CD4-positive, alpha-beta T cell treated with Interleukin-6 at 100 ng/mL for 8 hours (primary cell): Measurements from ENCODE around the gene SUV39H1.

Source experiments
- DNase-seq: peaks from one replicate; pipeline ENCODE4 v3.0.0-alpha.2; 2020; ENCODE audit warnings: mixed read lengths, low spot score

Gene SUV39H1

DNA sequence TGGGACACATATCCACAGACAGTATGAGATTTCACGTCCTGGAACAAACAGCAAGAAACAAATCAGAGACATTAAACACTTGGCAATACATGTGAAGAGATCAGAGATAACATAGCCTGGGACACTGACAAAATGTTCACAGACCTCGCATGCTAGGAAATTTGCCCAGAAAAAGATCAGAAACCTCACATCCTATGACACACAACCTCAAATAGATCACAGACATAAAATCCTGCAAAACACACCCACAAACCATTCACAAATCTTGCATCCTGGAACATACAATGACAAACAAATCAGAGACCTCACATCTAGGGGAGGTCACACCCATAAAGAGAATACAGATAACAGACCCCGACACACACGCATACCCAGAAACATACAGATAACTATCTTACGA lies 18.0 kb downstream of the SUV39H1 start:
- peak; percentile 37 for DNase-seq

GRCh38 chrX:48715072-48715471 lies 18.5 kb downstream of the SUV39H1 start:
- no peak for DNase-seq

DNA sequence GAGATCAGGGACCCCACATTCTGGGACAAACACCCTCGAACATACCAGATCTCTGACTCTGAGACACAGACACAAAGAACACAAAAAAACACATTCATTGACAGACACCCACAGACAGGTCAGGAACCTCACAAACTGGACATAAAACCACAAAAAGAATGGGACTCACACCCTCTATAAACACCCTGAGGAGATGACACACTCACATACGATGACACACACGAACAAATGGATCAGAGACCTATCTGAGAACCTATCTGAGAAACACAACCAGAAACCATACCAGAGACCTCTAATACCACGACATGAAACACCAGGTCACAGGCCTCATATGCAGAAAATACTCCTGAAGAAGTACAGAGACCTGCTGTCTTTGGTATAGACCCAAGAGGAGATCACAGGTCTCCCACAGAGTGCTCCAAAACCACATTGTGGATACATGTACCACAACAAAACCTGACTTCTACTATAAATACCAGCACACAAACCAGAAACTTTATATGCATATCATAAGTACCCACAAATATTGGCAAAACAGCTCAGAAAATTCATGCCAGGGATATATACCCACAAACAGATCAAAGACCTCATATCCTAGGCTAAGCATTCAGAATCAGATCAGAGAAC lies 19.5 kb downstream of the SUV39H1 start:
- DNase-seq: no peak

DNA sequence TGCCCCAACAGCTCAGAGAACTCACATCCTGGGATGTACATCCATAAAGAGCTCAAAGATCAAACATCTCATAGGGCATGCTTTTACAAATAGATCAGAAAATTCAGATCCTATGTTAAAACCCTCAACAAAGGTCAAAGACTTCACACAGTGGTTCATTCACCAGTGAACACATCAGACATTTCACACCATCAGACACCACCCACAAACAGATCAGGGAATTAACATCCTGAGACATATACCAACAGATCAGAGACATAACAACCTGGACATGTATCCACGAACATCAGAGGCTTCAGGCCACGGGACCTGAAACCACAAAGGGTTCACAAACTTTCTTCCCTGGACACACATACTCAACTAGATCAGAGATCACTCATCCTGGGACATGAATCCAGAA lies 23.4 kb downstream of the SUV39H1 start:
- DNase-seq: no peak

GRCh38 chrX:48720577-48721250 lies 24.2 kb downstream of the SUV39H1 start:
- no peak for DNase-seq

DNA sequence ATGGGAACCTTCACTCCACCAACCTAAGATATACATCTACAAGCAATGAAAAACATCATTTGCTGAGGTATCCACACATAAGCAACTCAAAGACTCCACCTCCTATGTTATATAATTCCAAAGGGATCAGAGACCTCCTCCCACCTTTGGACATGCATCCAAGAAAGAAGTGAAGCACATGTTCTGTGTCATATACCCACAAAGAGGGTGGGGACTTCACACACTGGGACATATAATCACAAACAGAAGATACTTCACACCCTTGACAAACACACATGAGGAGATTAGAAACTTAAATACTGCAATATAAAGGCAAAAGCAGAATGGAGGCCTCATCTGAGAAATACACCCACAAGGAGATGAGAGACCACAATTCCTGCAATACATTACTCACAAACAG lies 25.4 kb downstream of the SUV39H1 start:
- DNase-seq: no peak

DNA sequence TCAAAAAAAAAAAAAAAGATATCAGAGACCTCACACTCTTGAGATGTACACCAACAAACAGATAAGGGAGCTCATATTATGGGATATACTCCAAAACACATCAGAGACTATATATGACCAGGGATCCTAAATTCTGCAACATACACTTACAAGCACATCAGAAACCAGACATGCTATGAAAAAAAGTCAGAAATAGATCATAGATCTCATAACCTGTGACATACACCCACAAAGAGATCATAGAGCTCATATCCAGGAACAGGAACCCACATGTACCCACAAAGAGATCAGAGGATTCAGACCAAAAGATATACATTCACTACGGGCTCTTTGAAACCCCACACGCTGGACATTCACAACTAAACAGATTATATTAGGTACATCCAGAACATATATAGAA lies 30.1 kb downstream of the SUV39H1 start:
- DNase-seq: no peak

GRCh38 chrX:48728653-48729052 lies 32.1 kb downstream of the SUV39H1 start:
- DNase-seq: no peak

GRCh38 chrX:48736303-48736702 lies 39.8 kb downstream of the SUV39H1 start:
- DNase-seq: no peak

DNA sequence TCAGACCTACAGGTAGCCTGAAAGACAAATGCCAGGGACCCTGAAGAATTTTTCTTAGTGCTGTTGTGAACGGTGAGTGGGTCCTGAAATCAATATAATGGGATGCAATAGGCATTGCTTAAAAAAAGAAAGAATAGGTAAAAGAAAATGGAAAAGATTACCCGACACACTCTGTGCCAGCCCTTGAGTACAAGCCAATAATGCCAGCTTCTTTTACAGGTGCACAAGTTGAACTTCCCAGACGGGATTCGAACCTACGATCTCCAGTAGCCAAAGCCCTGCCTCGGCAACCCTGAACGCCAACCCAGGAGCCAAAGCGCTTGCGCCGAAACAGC lies 40.3 kb downstream of the SUV39H1 start:
- no peak for DNase-seq

- peak; percentile 94 for DNase-seq
These were observed 40.8 kb downstream of the SUV39H1 start for GRCh38 chrX:48737213-48737938.

- no peak for DNase-seq
These were observed 41.4 kb downstream of the SUV39H1 start for GRCh38 chrX:48737940-48738339.

GRCh38 chrX:48741834-48742233 lies 45.3 kb downstream of the SUV39H1 start:
- no peak for DNase-seq

DNA sequence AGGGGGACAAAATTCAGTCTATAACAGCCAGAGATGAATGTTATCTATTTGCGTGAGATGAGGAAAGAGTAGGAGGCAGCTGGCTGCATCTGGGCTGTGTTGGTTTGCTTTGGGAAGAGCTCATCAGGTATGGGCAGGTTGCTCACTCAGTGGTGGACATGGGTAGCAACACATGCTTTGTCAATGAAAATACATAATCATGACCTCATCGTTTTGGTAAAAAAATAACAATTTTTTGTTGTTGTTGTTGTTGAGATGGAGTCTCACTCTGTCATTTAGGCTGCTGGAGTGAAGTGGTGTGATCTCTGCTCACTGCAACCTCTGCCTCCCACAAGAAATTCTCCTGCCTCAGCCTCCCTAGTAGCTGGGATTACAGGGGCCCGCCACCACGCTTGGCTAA lies 48.7 kb downstream of the SUV39H1 start:
- no peak for DNase-seq

DNA sequence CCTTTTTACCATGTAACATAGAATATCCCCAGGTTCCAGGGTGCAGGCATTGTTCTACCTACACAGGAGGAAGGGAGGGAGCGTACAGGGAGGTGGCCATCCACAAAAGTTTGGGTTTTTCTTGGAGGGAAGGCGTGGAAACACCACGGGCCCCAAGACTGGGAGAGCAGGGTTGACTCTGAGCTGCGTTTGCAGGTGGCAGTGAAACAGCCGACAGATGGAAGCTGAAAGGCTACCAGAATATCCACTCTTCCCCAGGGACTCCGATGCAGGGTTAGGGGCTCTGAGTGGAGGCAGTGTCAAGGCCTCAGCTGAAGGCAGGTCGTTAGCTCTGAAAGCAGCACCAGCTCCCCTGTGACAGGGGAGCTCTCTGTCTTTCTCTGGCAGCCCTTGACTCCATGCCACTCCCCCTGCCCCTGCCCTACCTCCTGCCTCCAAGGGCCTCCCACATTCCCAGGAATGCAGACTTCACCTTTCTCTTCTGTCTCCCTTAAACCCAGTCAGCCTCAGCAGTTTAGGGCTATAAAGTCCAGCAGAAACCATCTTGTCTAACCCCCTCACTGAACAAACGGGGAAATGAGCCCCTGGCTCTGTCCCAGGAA lies 51.0 kb downstream of the SUV39H1 start:
- DNase-seq: no peak

DNA sequence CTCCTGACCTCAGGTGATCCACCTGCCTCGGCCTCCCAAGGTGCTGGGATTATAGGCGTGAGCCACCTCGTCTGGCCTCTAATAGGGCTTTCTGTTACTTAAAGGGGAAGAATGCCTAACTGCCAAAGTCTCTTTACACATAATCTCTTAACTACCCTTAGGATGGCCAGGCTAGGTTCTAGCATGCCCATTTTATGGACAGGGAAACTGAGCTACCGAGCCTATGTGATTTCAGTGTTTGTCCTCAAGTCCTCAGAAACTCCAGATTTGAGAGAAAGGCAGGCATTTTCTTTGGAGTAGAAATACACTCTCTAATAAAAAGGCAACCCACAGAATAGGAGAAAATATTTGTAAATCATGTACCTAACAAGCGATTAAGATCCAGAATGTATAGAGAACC lies 52.6 kb downstream of the SUV39H1 start:
- no peak for DNase-seq

GRCh38 chrX:48751343-48751742 lies 54.8 kb downstream of the SUV39H1 start:
- no peak for DNase-seq

GRCh38 chrX:48752498-48752897 lies 56.0 kb downstream of the SUV39H1 start:
- no peak for DNase-seq

DNA sequence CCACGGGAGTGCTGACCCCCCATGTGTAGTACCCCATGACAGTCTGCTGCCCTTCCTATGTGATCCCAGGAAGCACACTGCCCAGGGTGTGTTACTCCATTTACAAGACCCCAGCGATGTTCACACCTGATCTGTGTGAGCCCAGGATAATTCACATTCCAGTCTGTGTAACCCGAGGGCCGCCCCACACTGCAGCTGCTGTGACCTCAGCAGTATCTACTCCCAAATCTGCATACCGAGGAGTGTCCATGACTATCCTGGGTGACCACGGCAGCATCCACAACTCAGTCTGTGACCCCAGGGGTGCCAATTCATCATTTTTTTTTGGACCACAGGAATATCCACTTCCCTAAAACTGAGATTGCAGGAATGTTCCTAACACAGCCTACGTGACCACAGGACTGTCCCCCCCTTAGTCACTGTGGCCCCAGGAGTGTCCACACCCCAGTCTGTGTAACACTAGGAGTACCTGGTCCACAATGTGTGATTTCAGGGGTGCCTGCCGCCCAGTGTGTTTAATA lies 57.2 kb downstream of the SUV39H1 start:
- DNase-seq: no peak

DNA sequence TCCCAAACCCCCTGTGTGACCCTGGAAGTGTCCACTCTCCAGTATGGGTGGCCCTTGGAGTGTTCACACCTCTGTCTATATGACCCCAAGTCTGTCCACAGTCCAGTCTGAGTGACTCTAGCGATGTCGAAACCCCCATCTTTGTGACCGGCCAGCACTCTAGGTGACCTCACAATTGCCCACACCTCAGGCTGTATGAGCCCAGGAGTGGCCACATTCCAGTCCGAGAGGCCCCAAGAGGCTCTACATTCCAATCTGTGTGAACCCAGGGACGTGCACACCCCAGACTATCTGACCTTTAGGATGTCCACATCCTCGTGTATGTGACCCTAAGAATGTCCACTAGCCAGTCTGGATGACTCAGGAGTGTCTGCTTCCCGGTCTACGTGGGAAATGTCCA lies 57.7 kb downstream of the SUV39H1 start:
- no peak for DNase-seq
